Gastroesophageal sphincter (tissue), 4 donors: Measurements from ENCODE around the gene HOXA6. TPM values are rescaled to one million over a fixed set of nuclear protein-coding genes. Genes with fewer than 3 reads are reported as not detected.
A peak's percentile ranks its signal among the peaks of the same experiment; 100 is the strongest.

Experiments used
- ATAC-seq: fragments of 150-250 bp; one replicate; pipeline ENCODE4 v1.9.1; 2016; ENCODE audit warnings: mild to moderate bottlenecking, moderate library complexity
- H3K27ac ChIP-seq, 4 donors: fragments of 200-600 bp; sonication (generic) in 3 of 4; 1 replicate in 3 of 4; 2 replicates in 1 of 4; pipeline ENCODE4 v1.5.1; 2016 to 2019
- H3K27me3 ChIP-seq: fragments of 200-600 bp; sonication (generic); one replicate; pipeline ENCODE4 v1.5.1; 2019
- H3K36me3 ChIP-seq, 2 donors: fragments of 200-600 bp; sonication (generic); one replicate each; pipeline ENCODE4 v1.5.1; 2019; ENCODE audit warnings: control low read depth in 1 of 2
- H3K4me1 ChIP-seq, 3 donors: fragments of 200-600 bp; sonication (generic); 1 replicate in 2 of 3; 2 replicates in 1 of 3; pipeline ENCODE4 v1.5.1; 2016 to 2019; ENCODE audit warnings: control low read depth in 2 of 3
- H3K4me3 ChIP-seq, 2 donors: fragments of 200-600 bp; sonication (generic); one replicate each; pipeline ENCODE4 v1.5.1; 2019; ENCODE audit warnings: mild to moderate bottlenecking in 1 of 2, moderate library complexity in 1 of 2
- H3K9me3 ChIP-seq, 3 donors: fragments of 200-600 bp; sonication (generic); one replicate each; pipeline ENCODE4 v1.5.1; 2017 to 2019; ENCODE audit warnings: control low read depth in 2 of 3
- CTCF ChIP-seq, 4 experiments: fragments of 200-600 bp in 2 of 4; fragments of 450-650 bp in 2 of 4; sonication (generic) in 1 of 4; IDR thresholded peaks; one replicate each; pipeline ENCODE4 v1.5.1; 2017 to 2019; ENCODE audit warnings: antibody characterized with exemption in 4 of 4, mild to moderate bottlenecking in 2 of 4, moderate library complexity in 2 of 4
- EP300 ChIP-seq: sonication (generic); formaldehyde crosslinking; IDR thresholded peaks from one replicate; pipeline ENCODE4 v1.6.1; 2017; ENCODE audit warnings: antibody characterized with exemption, mild to moderate bottlenecking
- POLR2A ChIP-seq, 2 donors: fragments of 450-650 bp; IDR thresholded peaks; one replicate each; pipeline ENCODE4 v1.6.1; 2017; ENCODE audit warnings: antibody characterized with exemption in 2 of 2, mild to moderate bottlenecking in 2 of 2, moderate library complexity in 1 of 2
- POLR2AphosphoS5 ChIP-seq: sonication (generic); formaldehyde crosslinking; IDR thresholded peaks from one replicate; pipeline ENCODE4 v1.6.1; 2017; ENCODE audit warnings: antibody characterized with exemption
- WGBS, 2 donors: methylation state at CpG; one replicate each; pipeline ENCODE4 v1.1.5; 2018; ENCODE audit warnings: low coverage in 1 of 2; 5-methylcytosine and 5-hydroxymethylcytosine counted together
- total RNA-seq, 4 donors: library from RNA; depleted of rRNA; stranded (reverse); fragments of >200 nt; gene quantifications; one replicate each; pipeline ENCODE4 v1.1.0, GENCODE V29; 2016

The HOXA6 gene
- total RNA-seq, 4 donors from 2014 or later = 0.46 to 12.7 TPM; not detected in 2

DNA sequence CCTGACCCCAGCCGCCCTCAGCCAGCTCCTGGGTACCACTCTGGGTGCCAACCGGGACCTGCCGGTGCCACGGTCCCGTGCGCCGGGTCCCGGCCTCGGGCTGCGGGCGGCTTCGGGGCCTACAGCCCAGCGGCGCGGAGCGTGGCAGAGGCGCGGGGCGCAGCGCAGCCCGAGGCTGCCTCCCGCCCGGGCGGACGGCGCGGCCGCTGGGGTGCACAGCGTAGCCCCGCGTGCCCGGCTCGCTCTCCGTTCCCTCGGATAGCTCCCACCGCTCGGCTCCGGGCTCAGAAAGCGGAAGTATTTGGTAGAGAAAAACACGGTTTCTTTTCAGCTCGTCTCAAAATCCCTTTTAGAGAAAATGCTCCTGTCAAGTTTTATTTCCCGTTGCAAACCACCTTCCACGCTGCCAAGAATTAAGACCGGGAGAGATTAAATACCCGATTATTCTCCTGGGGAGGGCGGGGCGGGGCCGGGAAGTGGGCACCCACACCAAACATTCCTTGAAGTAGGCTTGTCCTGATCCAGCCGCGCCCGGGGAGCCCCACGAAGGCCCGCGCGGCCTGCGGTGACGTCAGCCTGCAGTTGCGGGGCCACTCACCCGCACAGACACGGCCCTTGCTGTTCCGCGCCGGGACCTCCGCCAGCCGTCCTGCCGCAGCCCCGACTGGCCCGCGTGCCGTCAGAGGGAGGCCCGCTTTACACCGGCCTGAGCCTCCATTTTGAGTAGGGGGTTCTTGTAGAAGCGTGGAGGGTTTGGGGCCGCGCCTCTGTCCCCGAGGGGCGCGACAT is 45.2 kb upstream of the HOXA6 start:
- ATAC-seq = peak; percentile 45
- Histone ChIP-seq H3K4me1 (peaks cover 0 to 39% (median 20%) of the 10 kb centered on the region in 3 donors), H3K36me3 (no peaks in the 10 kb centered on the region), H3K27ac (no peak overlapping the region), H3K27me3 (peaks cover 100% of the 10 kb centered on the region), H3K4me3 (peak overlapping the region in 1 of 2 donors; percentile 27), H3K9me3 (no peaks in the 10 kb centered on the region)
- WGBS, 2 donors = 8 to 9% methylated on average over 6 to 7 of the region's 78 CpGs
- no peak for TF ChIP-seq CTCF (IDR thresholded peaks at IDR 0.05)
- TF ChIP-seq POLR2A (IDR thresholded peaks at IDR 0.05) = no peak
- no peak for TF ChIP-seq EP300
- TF ChIP-seq POLR2AphosphoS5 = no peak

- ATAC-seq = no peak
- H3K27me3 ChIP-seq = peaks cover 100% of the 10 kb centered on the region
- H3K9me3 ChIP-seq = no peaks in the 10 kb centered on the region
- peaks cover 0 to 41% (median 20%) of the 10 kb centered on the region in 3 donors for H3K4me1 ChIP-seq
- WGBS, 2 donors = 0 to 8% methylated on average over 4 to 9 of the region's 42 CpGs
- no peak for TF ChIP-seq POLR2A (IDR thresholded peaks at IDR 0.05)
- TF ChIP-seq POLR2AphosphoS5 = no peak
- no peak for TF ChIP-seq CTCF (IDR thresholded peaks at IDR 0.05)
- TF ChIP-seq EP300 = no peak
- peak overlapping the region in 1 of 2 donors; percentile 27 for H3K4me3 ChIP-seq
- H3K27ac ChIP-seq = no peak overlapping the region
- H3K36me3 ChIP-seq = no peaks in the 10 kb centered on the region
Observed at GRCh38 chr7:27191833-27192545, 44.4 kb upstream of the HOXA6 start.

- no peaks in the 10 kb centered on the region for H3K9me3 ChIP-seq
- no peak overlapping the region for H3K27ac ChIP-seq
- no peak overlapping the region for H3K4me3 ChIP-seq
- H3K4me1 ChIP-seq = peaks cover 0 to 39% (median 20%) of the 10 kb centered on the region in 3 donors
- TF ChIP-seq CTCF (IDR thresholded peaks at IDR 0.05) (no peak), POLR2A (IDR thresholded peaks at IDR 0.05) (no peak), EP300 (no peak), POLR2AphosphoS5 (no peak)
- WGBS, 2 donors = 40 to 50% methylated on average over 2 to 8 of the region's 15 CpGs
- ATAC-seq = no peak
- peaks cover 100% of the 10 kb centered on the region for H3K27me3 ChIP-seq
- H3K36me3 ChIP-seq = no peaks in the 10 kb centered on the region
Observed at GRCh38 chr7:27191161-27191731, 43.7 kb upstream of the HOXA6 start.

- WGBS, 2 donors = 32 to 37% methylated on average over 3 to 5 of the region's 7 CpGs
- ATAC-seq = no peak
- TF ChIP-seq POLR2A (IDR thresholded peaks at IDR 0.05) (no peak), CTCF (IDR thresholded peaks at IDR 0.05) (no peak), POLR2AphosphoS5 (no peak)
- no peak overlapping the region for H3K27ac ChIP-seq
- H3K4me3 ChIP-seq = no peak overlapping the region
- H3K36me3 ChIP-seq = no peaks in the 10 kb centered on the region
- H3K4me1 ChIP-seq = peaks cover 0 to 48% (median 20%) of the 10 kb centered on the region in 3 donors
- no peaks in the 10 kb centered on the region for H3K9me3 ChIP-seq
- H3K27me3 ChIP-seq = peaks cover 100% of the 10 kb centered on the region
Observed at GRCh38 chr7:27189997-27190748, 42.6 kb upstream of the HOXA6 start.
